AG10803 (cell line): ENCODE data around the gene ACTR6.
"Not testable (repeated sequence)": the region's sequence is repeated elsewhere in the genome, so short reads cannot be mapped to it uniquely, and the experiment has no call there.

ENCODE experiments used
- DNase-seq: peaks from one replicate; pipeline ENCODE4 v3.0.0; 2010; ENCODE audit warnings: low read depth
- H3K4me3 ChIP-seq: 2 replicates; pipeline ENCODE4 v1.5.1; 2011; ENCODE audit warnings: mild to moderate bottlenecking, low read length, control low read depth
- TF ChIP-seq, protein P1 (sequence below): conservative IDR thresholded peaks from 2 replicates; pipeline ENCODE4 v1.5.1; 2011; ENCODE audit warnings: mild to moderate bottlenecking, low read length, control low read depth, inconsistent platforms

Gene ACTR6

DNA sequence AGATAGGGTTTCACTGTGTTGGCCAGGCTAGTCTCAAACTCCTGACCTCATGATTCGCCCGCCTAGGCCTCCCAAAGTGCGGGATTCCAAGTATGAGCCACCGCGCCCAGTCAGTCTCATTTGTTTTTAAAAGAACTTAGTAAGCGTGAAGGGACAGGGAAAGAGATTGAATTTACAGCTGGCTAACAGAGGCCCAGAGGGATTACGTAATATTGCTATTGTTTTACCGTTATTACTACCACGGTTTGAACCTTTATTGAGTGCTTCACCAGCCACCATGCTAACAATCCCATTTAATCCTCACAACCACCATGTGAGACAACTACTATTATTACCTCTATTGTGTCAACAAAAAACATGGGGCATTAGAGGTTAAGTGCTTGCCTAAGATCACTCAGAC, 31.3 kb upstream of the ACTR6 start:
- no peak for DNase-seq
- no peak overlapping the region for H3K4me3 ChIP-seq
- TF ChIP-seq, protein P1, sequence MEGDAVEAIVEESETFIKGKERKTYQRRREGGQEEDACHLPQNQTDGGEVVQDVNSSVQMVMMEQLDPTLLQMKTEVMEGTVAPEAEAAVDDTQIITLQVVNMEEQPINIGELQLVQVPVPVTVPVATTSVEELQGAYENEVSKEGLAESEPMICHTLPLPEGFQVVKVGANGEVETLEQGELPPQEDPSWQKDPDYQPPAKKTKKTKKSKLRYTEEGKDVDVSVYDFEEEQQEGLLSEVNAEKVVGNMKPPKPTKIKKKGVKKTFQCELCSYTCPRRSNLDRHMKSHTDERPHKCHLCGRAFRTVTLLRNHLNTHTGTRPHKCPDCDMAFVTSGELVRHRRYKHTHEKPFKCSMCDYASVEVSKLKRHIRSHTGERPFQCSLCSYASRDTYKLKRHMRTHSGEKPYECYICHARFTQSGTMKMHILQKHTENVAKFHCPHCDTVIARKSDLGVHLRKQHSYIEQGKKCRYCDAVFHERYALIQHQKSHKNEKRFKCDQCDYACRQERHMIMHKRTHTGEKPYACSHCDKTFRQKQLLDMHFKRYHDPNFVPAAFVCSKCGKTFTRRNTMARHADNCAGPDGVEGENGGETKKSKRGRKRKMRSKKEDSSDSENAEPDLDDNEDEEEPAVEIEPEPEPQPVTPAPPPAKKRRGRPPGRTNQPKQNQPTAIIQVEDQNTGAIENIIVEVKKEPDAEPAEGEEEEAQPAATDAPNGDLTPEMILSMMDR, result no peak

DNA sequence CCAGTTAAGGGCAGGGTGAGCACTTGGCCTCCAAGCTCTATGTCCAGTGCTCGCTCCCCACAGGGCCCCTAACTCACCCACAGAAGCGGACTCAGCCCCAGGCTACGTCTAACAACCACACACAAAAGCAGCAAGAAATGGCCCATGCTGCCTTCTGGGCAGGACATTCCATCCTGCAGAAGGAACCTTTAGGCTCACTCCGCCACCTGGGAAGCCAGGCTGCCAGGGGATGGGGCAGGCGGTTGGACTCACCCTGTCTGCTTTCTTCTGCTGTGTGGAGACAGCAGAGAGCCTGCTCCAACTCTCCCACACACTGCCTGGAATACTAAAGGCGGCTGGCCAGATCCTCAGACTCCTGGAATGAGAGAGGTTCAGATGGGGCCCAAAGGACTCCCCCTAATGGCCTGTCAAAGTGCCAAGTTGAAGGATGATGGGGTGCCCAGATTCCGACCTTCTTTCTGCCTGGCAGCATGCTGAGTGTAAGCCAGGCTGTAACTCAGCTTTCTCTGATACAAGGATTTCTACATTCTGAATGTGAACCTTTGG, 30.2 kb upstream of the ACTR6 start:
- no peak for DNase-seq
- no peak overlapping the region for H3K4me3 ChIP-seq
- TF ChIP-seq, protein P1, result no peak

DNA sequence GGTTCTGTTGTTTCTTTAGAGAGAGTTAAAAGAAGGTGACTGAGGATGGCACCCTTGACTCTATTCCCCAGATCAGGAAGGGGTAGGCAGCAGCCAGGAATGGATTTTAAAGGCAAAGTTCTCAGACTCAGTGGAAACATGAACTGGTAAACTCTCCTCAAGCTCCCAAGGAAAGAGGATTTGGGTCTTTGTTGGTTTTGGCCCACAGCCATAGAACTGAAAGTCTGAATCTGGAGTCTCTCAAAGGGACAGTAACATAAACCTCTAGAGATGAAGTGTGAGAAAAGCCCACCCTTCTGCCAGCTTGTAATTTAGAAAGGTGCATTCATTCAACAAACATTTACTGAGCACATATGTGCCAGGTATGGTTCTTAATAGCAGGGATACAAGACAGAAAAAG, 29.4 kb upstream of the ACTR6 start:
- H3K4me3 ChIP-seq, result no peak overlapping the region
- DNase-seq, result no peak
- TF ChIP-seq, protein P1, result no peak

DNA sequence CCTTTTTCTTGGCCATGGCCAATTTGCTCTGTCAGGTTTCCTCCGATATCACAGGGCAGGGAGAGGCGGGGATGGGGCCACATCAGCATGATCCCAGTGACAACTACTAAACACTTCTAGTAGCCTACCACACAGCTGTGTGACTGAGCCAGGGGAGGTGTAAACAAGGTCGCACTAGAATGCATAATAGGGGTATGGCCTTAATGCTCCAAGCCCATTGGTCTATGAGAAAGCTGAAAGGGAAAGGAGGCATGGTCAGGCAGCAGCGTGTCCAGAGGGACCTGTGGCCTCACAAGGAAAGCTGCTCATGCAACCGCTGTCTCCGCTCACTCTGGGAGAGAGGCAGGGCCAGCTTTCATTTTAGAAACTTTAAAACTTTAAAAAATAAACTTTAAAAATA, 27.5 kb upstream of the ACTR6 start:
- DNase-seq, result no peak
- H3K4me3 ChIP-seq, result no peak overlapping the region
- TF ChIP-seq, protein P1, result no peak

DNA sequence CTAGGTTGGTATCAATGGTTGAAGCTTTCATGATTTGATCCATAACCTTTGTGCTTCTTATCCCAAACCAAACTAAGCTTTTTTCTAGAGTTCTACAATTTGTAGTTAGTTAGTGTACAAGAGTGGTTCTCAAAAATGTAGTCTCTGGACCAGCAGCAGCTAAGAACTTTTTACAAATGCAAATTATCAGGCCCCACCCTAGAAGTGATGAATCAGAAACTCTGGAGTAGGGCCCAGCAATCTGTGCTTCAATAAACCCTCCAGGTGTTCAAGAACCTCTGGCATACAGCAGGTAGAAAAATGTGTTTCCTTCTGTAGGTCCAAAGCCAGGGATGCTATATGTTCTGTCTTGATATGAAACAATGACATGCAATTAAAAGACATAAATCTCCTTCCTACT, 26.1 kb upstream of the ACTR6 start:
- no peak for DNase-seq
- TF ChIP-seq, protein P1, result no peak
- no peak overlapping the region for H3K4me3 ChIP-seq

DNA sequence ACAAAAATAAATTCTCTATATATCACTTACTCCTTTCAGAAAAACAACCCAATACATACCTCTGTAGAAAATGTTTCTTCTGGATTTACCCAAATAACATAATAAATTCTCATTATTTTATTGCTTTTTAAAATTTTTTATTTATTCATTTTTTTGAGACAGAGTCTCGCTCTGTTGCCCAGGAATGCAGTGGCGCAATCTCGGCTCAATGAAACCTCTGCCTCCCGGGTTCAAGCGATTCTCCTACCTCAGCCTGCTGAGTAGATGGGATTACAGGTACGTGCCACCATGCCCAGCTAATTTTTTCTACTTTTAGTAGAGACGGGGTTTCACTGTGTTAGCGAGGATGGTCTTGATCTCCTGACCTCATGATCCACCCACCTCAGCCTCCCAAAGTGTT, 24.1 kb upstream of the ACTR6 start:
- not testable (repeated sequence) for DNase-seq, H3K4me3 ChIP-seq

DNA sequence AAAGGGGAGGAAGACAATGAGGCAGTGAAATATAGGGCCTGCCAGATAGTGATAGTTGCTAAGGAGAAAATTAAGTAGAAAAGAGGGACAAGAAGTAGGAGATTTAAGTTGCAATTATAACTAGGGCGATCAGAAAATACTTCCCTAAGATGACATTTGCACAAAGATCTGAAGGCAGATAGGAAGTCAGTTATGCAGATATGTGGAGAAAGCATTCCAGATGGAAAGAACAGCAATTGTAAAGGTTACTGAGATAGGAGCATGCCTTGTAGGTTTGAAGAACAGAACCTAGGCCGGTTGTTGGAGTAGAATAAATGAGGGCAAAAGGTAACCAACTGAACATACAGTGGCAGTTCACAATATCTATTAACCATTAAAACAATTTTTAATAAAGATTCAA, 21.4 kb upstream of the ACTR6 start:
- no peak for DNase-seq
- H3K4me3 ChIP-seq, result no peak overlapping the region
- TF ChIP-seq, protein P1, result no peak

DNA sequence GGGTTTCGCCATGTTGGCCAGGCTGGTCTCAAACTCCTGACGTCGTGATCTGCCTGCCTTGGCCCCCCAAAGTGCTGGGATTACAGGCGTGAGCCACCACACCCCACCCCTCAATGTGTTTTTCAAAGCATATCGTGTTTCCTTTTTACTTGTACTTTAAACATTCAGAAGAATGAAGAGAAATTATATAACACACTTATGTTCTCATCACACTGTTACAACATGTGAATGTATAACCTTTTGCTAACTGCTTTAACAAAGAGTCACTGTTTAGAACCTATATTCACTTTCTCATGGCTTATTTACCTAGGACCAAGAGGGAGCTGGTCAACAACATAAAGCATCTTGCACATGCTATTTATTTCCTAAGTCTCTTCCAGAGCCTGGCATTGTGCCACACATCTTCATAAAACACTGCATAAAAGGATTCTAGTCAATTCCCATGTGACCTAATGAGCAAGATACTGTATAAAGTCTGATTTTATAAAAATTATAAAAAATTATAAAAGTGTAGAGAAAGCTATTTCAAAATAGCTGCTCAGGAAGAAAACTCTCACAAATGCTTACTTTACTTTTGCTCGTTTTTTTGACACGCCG, 16.0 kb upstream of the ACTR6 start:
- DNase-seq, result peak; percentile 31
- no peak overlapping the region for H3K4me3 ChIP-seq
- TF ChIP-seq, protein P1, result no peak
